ENCODE data around the gene GPBP1L1. TPM values are rescaled to one million over a fixed set of nuclear protein-coding genes. Genes with fewer than 3 reads are reported as not detected.

The GPBP1L1 gene
- total and polyA plus RNA-seq, 2 of the 13 experiments (the other 11 are each of a cell fraction or from before 2014, with no cell fraction given), result 45.9 to 86.1 TPM

DNA sequence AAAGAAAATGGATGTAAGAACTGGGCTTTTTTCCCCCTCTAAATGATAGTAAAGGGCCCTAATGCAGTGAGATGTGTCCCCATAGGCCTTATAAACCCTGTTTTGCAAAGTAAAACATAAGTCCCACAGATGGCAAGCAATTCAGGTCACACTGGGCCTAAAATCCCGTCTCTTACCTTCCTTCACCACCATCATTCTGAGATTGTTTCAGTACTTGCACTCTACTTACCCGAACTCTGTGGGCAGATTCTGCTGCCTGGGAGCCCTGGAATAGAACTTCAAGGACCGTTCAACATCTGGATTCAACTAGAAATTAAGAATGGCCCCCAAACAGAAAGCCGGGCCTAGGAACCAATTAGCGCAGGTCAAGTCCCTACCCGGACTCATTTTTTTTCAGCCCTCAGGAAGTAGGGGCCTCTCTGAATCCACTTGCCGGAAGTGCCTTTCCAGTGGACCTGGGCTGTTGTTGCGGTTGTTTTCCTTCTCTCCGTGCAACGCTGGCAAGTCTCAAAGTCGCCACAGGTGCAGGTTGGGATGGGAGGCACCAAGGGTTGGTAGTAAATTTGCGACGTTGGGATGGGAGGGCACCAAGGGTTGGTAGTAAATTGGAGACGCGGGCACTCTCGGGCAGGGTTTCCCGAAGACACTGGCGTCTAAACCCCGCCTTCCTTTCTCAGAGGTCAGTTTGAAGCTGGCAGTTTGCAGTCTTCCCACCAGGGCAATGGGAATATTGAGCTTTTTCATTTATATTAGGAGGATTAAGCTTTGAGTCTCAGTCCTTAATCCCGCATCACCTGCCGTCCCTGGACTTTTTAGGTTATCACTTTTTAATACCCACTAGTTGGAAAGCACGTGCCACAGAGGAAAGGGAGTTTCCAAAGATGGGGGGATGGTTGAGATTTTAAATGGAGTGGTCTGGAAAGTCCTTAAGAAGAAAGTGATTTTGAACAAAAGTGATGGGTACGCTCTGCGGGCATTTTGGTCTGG, 1.7 kb upstream of the GPBP1L1 start, which contains the start of gene TMEM69 (continued):
- TF ChIP-seq RORA (CRISPR knock-in tag; IDR thresholded peaks at IDR 0.05), result no peak
- 0 out of 2 replicates have a peak, but pooled peaks have one; percentile 42 for TF ChIP-seq ZNF598 (CRISPR knock-in tag; IDR thresholded peaks at IDR 0.05; ENCODE audit: borderline replicate concordance)
- no peak for TF ChIP-seq IKZF4 (CRISPR knock-in tag; IDR thresholded peaks at IDR 0.05; ENCODE audit: borderline replicate concordance, low read depth, not compliant biosample characterization)
- peak; percentile 40; the same call in 1 of the 2 replicates for TF ChIP-seq ATF7-NPFF (CRISPR knock-in tag; IDR thresholded peaks at IDR 0.05; ENCODE audit: low read depth)
- TF ChIP-seq PRPF4 (IDR thresholded peaks at IDR 0.05; ENCODE audit: low read depth, low read length, poor library complexity, severe bottlenecking), result no peak
- no peak for TF ChIP-seq ZNF839 (CRISPR knock-in tag; IDR thresholded peaks at IDR 0.05; ENCODE audit: borderline replicate concordance)
- TF ChIP-seq, protein P1, sequence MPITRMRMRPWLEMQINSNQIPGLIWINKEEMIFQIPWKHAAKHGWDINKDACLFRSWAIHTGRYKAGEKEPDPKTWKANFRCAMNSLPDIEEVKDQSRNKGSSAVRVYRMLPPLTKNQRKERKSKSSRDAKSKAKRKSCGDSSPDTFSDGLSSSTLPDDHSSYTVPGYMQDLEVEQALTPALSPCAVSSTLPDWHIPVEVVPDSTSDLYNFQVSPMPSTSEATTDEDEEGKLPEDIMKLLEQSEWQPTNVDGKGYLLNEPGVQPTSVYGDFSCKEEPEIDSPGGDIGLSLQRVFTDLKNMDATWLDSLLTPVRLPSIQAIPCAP (CRISPR knock-in tag; IDR thresholded peaks at IDR 0.05; ENCODE audit: low read depth), result no peak
- peak; percentile 71 for TF ChIP-seq DR1 (CRISPR knock-in tag; IDR thresholded peaks at IDR 0.05)
- 0 out of 2 replicates have a peak, but pooled peaks have one; percentile 2 for TF ChIP-seq ZNF567 (CRISPR knock-in tag; IDR thresholded peaks at IDR 0.05; ENCODE audit: borderline replicate concordance)
- TF ChIP-seq, protein P2, sequence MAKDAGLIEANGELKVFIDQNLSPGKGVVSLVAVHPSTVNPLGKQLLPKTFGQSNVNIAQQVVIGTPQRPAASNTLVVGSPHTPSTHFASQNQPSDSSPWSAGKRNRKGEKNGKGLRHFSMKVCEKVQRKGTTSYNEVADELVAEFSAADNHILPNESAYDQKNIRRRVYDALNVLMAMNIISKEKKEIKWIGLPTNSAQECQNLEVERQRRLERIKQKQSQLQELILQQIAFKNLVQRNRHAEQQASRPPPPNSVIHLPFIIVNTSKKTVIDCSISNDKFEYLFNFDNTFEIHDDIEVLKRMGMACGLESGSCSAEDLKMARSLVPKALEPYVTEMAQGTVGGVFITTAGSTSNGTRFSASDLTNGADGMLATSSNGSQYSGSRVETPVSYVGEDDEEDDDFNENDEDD (CRISPR knock-in tag; IDR thresholded peaks at IDR 0.05; ENCODE audit: borderline replicate concordance), result peak; percentile 24; the same call in 1 of the 2 replicates
- no peak for TF ChIP-seq CBX2 (IDR thresholded peaks at IDR 0.05; ENCODE audit: low read depth, low read length)
- TF ChIP-seq CBX2 (CRISPR knock-in tag; IDR thresholded peaks at IDR 0.05; ENCODE audit: low read depth), result no peak
- TF ChIP-seq KLF6 (CRISPR knock-in tag; IDR thresholded peaks at IDR 0.05), result peak; percentile 80
- TF ChIP-seq KDM5A (IDR thresholded peaks at IDR 0.05; ENCODE audit: borderline replicate concordance, low read length), result peak; percentile 96
- peak; percentile 60 for TF ChIP-seq FOXO1 (CRISPR knock-in tag; IDR thresholded peaks at IDR 0.05)
- 0 out of 2 replicates have a peak, but pooled peaks have one; percentile 22 for TF ChIP-seq MIER2 (CRISPR knock-in tag; IDR thresholded peaks at IDR 0.05)
- peak; percentile 60; the same call in 1 of the 2 replicates for TF ChIP-seq ZNF782 (CRISPR knock-in tag; IDR thresholded peaks at IDR 0.05; ENCODE audit: borderline replicate concordance)
- TF ChIP-seq MYNN (CRISPR knock-in tag; IDR thresholded peaks at IDR 0.05; ENCODE audit: low read depth), result peak; percentile 49; the same call in 1 of the 2 replicates
- TF ChIP-seq, protein P3, sequence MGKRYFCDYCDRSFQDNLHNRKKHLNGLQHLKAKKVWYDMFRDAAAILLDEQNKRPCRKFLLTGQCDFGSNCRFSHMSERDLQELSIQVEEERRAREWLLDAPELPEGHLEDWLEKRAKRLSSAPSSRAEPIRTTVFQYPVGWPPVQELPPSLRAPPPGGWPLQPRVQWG (CRISPR knock-in tag; IDR thresholded peaks at IDR 0.05; ENCODE audit: borderline replicate concordance, low read depth), result no peak
- peak; percentile 79 for TF ChIP-seq SALL1 (CRISPR knock-in tag; IDR thresholded peaks at IDR 0.05)
- TF ChIP-seq TEAD3 (CRISPR knock-in tag; optimal IDR thresholded peaks at IDR 0.05; ENCODE audit: borderline replicate concordance), result no peak
- TF ChIP-seq SMAD3 (CRISPR knock-in tag; IDR thresholded peaks at IDR 0.05), result peak; percentile 84
- TF ChIP-seq GABPA (IDR thresholded peaks at IDR 0.05; ENCODE audit: low read depth, low read length), result peak; percentile 86
- peak; percentile 99 for TF ChIP-seq GABPA (CRISPR knock-in tag; IDR thresholded peaks at IDR 0.05; ENCODE audit: low read depth)
- no peak for TF ChIP-seq RNF2 (conservative IDR thresholded peaks at IDR 0.05; ENCODE audit: low read depth)
- TF ChIP-seq ESRRA (CRISPR knock-in tag; IDR thresholded peaks at IDR 0.05; ENCODE audit: low read depth), result no peak
- no peak for TF ChIP-seq SOX13 (IDR thresholded peaks at IDR 0.05)
- TF ChIP-seq SOX13 (CRISPR knock-in tag; conservative IDR thresholded peaks at IDR 0.05 in 1 of 2, IDR thresholded peaks at IDR 0.05 in 1 of 2), result peak in 1 of 2 experiments; percentile 44; a peak in 2 of 4 replicates
- TF ChIP-seq ZNF614 (CRISPR knock-in tag; IDR thresholded peaks at IDR 0.05; ENCODE audit: borderline replicate concordance), result peak; percentile 42; the same call in 1 of the 2 replicates
